OCI-LY1 (cell line): ENCODE measurements around the gene B9D1.

Experiments used
- EZH2 ChIP-seq: fragments of 200-600 bp; sonication (generic), shearing (Covaris generic); IDR thresholded peaks from 2 replicates; pipeline ENCODE4 v1.8.0; 2017; ENCODE audit warnings: borderline replicate concordance, mixed run types, mild to moderate bottlenecking, antibody characterized with exemption, low read length, moderate library complexity, mixed read lengths
- TF ChIP-seq, protein P1 (sequence below): fragments of 200-600 bp; sonication (generic), shearing (Covaris generic); IDR thresholded peaks from 2 replicates; pipeline ENCODE4 v1.5.1; 2017; ENCODE audit warnings: mild to moderate bottlenecking, antibody characterized with exemption, low read length, moderate library complexity, mixed read lengths

DNA sequence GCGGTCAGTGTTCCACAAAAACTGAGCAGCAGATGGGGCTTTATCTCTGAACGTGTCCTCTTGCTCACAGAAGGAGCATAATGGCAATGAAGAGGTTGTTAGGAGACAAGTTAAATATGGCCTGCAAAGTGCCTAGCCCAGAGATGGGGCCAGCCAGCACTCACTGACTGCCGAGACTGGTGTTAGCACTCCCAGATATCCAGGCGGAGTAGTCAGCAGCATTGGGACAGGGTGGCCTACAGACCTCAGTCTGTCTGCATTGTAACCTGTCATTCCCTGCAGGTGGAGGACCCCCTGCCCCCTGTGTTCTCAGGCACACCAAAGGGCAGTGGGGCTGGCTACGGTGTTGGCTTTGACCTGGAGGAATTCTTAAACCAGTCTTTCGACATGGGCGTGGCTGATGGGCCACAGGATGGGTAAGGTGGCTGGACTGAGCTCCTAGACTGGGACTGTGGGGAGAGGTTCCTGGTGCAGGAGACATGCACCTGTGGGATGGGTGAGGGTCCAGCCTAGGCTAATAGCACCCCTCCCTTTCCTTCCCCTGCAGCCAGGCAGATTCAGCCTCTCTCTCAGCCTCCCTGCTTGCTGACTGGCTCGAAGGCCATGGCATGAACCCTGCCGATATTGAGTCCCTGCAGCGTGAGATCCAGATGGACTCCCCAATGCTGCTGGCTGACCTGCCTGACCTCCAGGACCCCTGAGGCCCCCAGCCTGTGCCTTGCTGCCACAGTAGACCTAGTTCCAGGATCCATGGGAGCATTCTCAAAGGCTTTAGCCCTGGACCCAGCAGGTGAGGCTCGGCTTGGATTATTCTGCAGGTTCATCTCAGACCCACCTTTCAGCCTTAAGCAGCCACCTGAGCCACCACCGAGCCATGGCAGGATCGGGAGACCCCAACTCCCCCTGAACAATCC, 20.3 kb upstream of the B9D1 start:
- TF ChIP-seq, protein P1, sequence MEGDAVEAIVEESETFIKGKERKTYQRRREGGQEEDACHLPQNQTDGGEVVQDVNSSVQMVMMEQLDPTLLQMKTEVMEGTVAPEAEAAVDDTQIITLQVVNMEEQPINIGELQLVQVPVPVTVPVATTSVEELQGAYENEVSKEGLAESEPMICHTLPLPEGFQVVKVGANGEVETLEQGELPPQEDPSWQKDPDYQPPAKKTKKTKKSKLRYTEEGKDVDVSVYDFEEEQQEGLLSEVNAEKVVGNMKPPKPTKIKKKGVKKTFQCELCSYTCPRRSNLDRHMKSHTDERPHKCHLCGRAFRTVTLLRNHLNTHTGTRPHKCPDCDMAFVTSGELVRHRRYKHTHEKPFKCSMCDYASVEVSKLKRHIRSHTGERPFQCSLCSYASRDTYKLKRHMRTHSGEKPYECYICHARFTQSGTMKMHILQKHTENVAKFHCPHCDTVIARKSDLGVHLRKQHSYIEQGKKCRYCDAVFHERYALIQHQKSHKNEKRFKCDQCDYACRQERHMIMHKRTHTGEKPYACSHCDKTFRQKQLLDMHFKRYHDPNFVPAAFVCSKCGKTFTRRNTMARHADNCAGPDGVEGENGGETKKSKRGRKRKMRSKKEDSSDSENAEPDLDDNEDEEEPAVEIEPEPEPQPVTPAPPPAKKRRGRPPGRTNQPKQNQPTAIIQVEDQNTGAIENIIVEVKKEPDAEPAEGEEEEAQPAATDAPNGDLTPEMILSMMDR = no peak
- no peak for TF ChIP-seq EZH2
